DLD1 (cell line): ENCODE measurements around the gene PNMA8C.

Source experiments
- in situ Hi-C: cut with HindIII; loops from 2 replicates; pipeline ENCODE4 v1.10.0; 2017; ENCODE audit warnings: low sequenced_read_pairs

PNMA8C gene

DNA sequence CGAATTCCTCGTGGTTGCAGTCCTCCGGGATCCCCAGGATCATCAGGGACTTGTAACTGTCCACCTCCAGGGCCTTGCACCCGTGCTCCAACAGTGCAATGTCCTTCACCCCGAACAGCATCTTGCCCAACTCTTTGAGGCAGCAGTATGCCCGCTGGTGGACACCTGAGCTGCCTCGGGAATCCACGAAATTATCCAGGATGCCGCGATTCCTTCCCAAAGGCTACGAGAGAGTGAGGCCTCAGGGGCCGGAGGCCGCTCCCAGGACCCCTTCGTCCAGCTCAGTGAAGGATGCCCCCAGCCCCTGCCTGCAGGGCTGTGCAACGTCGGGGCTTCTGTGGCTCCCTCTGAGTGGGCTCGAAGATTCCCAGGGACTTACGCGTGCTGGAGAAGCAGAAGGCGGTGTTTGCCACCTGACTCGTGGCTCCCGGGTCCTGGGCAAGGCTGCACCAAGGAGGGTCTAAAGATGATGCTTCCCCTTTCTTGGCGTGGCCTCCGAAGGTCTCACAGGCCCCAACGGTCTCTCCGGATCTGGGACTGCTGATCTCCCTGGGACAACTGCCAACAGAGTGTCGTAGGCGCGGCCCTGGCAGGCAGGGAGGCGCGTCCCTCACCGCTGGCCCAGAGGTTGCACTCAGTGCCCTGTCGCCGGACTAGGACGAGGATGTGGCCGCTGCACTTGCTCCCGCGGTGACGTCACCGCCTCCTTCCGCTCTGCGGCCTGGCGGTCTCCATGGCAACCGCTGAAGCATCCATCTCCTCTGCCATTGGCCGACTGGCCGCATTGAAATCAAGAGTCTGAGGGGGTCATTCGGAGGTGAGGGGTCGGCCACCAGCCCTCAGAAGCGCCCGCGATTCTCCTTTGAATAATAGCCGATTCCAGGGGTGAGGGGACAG lies at the start of gene PNMA8C:
PNMA8C (minus strand) TSS at position 698 of the 897 bp plus-strand sequence; CDS start at position 121, 577 bp downstream.
- in situ Hi-C loops: no loop called here

DNA sequence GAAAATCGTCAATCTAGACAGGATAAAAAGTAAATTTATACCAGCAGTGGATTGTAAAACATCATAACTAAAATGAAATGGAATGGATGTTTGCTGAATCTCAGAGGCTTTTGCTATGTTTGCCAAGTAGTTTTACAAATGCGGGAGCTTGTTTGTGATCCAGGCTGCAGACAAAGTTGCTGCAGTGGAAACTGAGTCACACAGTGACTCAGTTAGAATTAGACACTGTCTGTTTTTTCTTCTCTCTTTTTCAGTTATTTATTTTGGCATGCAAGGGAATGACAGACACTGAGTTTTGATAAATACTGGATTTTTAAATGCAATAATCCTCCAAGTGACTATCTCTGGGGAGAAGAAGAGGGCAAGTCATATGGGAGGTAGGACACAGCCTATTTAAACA lies 47.2 kb upstream of the PNMA8C start:
- in situ Hi-C loops: no loop called here

DNA sequence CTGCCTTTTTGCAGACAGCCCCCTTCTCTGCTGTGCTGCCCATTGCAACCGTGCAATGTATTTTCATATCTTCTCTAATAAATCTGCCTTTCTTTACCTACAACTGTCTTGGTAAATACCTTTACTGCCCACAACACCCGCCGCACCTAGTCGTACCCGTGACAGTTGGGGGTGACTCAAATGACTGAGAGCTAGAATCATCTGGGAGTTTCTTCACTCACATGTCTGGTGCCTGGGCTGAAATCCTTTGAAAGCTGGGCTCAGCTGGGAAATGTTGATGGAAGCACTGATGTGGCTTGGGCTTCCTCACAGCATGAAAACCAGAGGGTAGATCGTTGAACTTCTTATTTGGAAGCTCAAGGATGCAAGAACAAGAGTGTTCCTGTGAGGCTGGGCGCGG lies 45.5 kb upstream of the PNMA8C start:
- in situ Hi-C loops: no loop called here

GRCh38 chr19:46472592-46472991 lies 43.9 kb upstream of the PNMA8C start:
- in situ Hi-C loops: no loop called here

- in situ Hi-C loops: no loop called here
These were observed 43.2 kb upstream of the PNMA8C start for GRCh38 chr19:46471811-46472543.

DNA sequence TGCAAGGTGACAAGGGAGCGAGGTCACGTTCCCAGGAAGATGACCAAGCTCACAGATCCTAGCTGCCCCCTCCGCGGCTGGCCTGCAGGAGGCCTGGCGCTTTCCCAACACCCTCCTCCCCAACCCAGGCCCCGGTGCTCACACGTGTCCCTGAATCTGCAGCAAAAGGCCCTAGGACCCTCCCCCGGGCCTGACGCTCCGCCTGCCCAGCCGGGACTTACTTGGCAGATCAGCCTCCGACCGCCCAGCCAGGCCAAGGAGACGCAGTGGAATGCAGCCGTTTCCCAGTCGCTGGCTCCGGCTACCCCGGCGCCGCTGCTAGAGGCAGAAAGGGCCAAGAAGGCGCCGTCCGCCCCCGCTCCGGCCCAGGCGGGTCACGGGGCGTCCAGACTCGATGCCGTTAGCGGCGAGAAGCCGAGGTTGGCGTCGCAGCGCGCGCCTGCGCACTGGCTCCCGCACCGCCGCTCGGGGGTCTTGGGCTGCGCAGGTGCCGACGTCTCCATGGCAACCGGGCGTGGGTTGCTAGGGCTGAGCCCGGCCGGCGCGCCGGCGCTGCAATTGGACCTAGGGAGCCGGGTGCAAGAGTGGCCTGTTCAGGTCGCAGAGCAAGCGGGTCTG lies 42.5 kb upstream of the PNMA8C start, which contains the start of gene PNMA8A:
PNMA8A (minus strand) TSS at position 448 of the 618 bp plus-strand sequence. CDS start 528 bp downstream, outside the sequence.
- in situ Hi-C loops: no loop called here

DNA sequence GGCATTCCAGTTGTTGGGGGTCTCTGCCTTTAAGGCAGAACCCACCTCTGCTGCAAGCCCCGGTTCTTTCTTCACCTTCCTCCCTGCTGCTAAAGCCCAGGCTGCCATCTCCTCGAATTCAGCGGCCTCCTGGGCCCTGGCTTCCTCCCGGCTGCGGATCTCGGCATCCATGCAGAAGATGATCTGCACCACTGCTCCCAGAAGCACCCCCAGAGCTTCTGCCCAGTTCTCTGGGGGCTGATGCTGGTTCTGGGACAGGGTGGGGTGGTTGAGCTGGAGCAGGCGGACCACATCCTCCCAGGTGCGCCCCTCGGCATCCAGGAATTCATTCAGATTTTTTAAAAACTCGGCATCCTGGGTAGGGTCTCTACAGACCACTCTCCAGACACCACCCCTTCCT lies 41.6 kb upstream of the PNMA8C start:
- in situ Hi-C loops: no loop called here

DNA sequence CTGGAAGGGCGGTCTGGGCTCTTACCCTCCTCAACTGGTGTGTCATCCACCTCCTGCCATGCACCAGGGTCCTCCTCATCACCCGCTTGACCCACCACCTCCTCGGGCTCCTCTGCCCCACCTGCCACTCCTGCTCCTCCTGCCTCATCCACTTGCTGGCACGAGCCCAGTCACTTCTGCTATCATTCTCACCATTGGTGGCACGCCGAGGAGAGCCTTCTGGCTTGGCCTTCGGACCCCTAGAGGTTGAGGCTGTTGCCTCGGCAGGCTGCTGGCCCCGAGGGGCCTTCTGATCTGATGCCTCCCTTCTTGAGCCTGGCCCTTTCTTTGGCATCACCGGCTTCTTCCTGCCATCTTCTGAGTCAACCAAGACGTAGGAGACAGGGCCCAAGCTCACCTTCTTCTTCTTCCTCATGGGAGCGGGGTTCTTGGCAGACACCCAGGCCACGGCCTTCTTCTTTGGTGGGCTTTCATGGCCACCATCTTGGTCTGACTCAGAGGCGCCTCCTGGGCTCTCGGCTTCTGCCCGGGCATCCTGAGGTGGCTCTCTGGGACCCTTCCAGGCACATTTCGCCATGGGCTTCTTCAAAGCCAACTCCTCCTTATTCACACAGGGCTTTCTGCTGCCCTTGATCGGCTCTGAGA lies 40.9 kb upstream of the PNMA8C start:
- in situ Hi-C loops: no loop called here

- in situ Hi-C loops: no loop called here
These were observed 37.9 kb upstream of the PNMA8C start for GRCh38 chr19:46466536-46467196.

- in situ Hi-C loops: no loop called here
These were observed 34.8 kb upstream of the PNMA8C start for GRCh38 chr19:46463516-46463915.

GRCh38 chr19:46461537-46461936 lies 32.8 kb upstream of the PNMA8C start:
- in situ Hi-C loops: no loop called here

DNA sequence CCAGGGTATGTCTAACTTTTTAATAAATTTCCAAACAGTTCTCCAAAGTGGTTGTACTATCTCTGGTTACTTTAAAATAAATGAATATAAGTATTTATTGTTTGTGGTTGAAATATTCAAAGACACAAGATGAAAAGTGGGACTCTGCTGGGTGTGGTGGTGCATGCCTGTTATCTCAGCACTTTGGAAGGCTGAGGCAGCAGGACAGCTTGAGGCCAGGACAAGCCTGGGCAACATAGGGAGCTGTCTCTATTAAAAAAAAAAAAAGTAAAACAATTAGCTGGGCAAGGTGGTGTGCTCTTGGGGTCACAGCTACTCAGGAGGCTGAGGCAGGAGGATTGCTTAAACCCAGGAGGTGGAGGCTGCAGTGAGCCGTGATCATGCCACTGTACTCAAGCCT lies 32.2 kb upstream of the PNMA8C start:
- in situ Hi-C loops: no loop called here

- in situ Hi-C loops: no loop called here
These were observed 31.3 kb upstream of the PNMA8C start for GRCh38 chr19:46460055-46460454.

DNA sequence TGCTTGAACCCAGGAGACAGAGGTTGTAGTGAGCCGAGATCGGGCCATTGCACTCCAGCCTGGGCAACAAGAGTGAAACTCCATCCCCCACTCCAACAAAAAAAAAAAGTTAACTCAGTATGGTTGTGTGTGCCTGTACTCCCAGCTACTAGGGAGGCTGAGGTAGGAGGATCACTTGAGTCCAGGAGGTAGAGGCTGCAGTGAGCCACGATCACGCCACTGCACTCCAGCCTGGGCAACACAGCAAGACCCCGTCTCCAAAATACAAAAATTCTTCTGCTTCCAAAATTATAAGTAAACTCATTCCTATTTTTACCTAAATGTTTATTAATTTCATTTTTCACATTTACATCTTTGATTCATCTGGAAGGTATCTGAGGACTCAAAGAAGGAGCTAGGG lies 28.2 kb upstream of the PNMA8C start:
- in situ Hi-C loops: no loop called here

GRCh38 chr19:46454244-46454643 lies 25.5 kb upstream of the PNMA8C start:
- in situ Hi-C loops: no loop called here

GRCh38 chr19:46453661-46454060 lies 24.9 kb upstream of the PNMA8C start:
- in situ Hi-C loops: no loop called here

GRCh38 chr19:46452186-46452585 lies 23.4 kb upstream of the PNMA8C start:
- in situ Hi-C loops: no loop called here

DNA sequence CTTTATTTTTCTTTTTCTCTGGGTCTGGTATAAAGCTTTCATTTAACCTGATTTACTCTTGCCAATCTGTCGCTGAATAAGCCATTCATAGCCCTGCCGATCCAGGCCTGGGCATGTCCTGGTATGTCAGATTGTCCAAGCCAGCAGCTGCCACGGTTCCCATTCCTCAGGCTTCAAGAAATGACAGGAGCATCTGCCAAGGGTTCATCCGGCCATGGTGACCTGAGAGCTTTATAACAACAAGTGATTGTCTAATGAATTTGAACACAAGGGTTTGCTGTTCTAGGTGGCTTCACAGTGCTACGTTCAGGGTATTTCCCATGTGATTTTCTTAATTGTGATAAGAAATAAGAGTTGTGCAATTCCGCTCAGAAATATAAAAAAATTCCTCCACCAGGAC lies 22.6 kb upstream of the PNMA8C start:
- in situ Hi-C loops: no loop called here

DNA sequence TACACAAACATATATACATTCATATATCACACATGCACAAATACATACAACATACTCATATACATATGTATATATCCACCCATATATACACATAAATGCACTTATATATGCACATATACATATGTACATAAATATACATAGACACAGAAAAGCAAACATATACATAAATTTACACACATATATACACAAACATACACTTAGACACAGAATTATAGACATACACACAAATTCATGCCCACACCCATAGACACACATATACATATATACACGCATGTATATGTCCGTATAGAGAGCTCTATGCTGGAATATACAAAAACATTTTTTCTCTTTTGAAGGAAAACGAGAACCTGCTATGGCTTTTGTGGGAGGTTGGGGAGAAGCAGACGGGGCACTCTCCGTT lies 22.0 kb upstream of the PNMA8C start:
- in situ Hi-C loops: no loop called here

GRCh38 chr19:46449228-46449627 lies 20.5 kb upstream of the PNMA8C start:
- in situ Hi-C loops: no loop called here
